Measurements from ENCODE around the gene CCDC148. TPM values are rescaled to one million over a fixed set of nuclear protein-coding genes. Genes with fewer than 3 reads are reported as not detected.
A peak's percentile ranks its signal among the peaks of the same experiment; 100 is the strongest.

CCDC148 gene
- total and polyA plus RNA-seq, 10 of the 15 experiments (the other 5 are each of a cell fraction or from before 2014, with no cell fraction given), result 0.07 to 0.30 (median 0.18) TPM; not detected in 7

GRCh38 chr2:158456309-158457066 is at the start of gene CCDC148, which contains the start of gene PKP4 (continued):
- TF ChIP-seq ZNF207 (IDR thresholded peaks at IDR 0.05; ENCODE audit: borderline replicate concordance), result no peak
- TF ChIP-seq ETV6 (conservative IDR thresholded peaks at IDR 0.05 in 1 of 2, IDR thresholded peaks at IDR 0.05 in 1 of 2; ENCODE audit: borderline replicate concordance in 1 of 2, low read depth in 1 of 2), result no peak
- TF ChIP-seq TBL1XR1 (IDR thresholded peaks at IDR 0.05; ENCODE audit: low read depth, low read length), result 0 out of 2 replicates have a peak, but pooled peaks have one; percentile 12
- no peak for TF ChIP-seq ZBTB4 (CRISPR knock-in tag; IDR thresholded peaks at IDR 0.05)
- 0 out of 2 replicates have a peak, but pooled peaks have one; percentile 22 for TF ChIP-seq EED (IDR thresholded peaks at IDR 0.05; ENCODE audit: low read depth)
- peak; percentile 58; the same call in 1 of the 2 replicates for TF ChIP-seq IRF3 (IDR thresholded peaks at IDR 0.05)
- no peak for TF ChIP-seq NRF1 (conservative IDR thresholded peaks at IDR 0.05; ENCODE audit: low read depth, low read length)
- no peak for TF ChIP-seq ZNF384 (IDR thresholded peaks at IDR 0.05; ENCODE audit: borderline replicate concordance, low read depth, low read length)
- 0 out of 2 replicates have a peak, but pooled peaks have one; percentile 52 for TF ChIP-seq LARP7 (IDR thresholded peaks at IDR 0.05)
- TF ChIP-seq SIN3A (IDR thresholded peaks at IDR 0.05; ENCODE audit: low read depth, low read length), result 0 out of 2 replicates have a peak, but pooled peaks have one; percentile 30
- TF ChIP-seq CHD2 (IDR thresholded peaks at IDR 0.05; ENCODE audit: borderline replicate concordance, low read depth, low read length), result peak; percentile 79
